Measurements from ENCODE around the gene POLR2J3. TPM values are rescaled to one million over a fixed set of nuclear protein-coding genes. Genes with fewer than 3 reads are reported as not detected.
A peak's percentile ranks its signal among the peaks of the same experiment; 100 is the strongest.
"Not testable (repeated sequence)": the region's sequence is repeated elsewhere in the genome, so short reads cannot be mapped to it uniquely, and the experiment has no call there.

The POLR2J3 gene
- 10 to 100 TPM in 1 of 2 donors, 1 to 10 TPM in 1; 6.2 to 10.8 TPM for total RNA-seq

GRCh38 chr7:102572261-102573239 lies at the start of gene POLR2J3:
TSS of gene POLR2J3 (minus strand) at chr7:102572583. CDS start at chr7:102572521, 62 bp downstream.
- H3K9me3 ChIP-seq, H3K27me3 ChIP-seq, H3K36me3 ChIP-seq, H3K4me1 ChIP-seq: not testable (repeated sequence)
- peak; percentile 93 for DNase-seq (ENCODE audit: low spot score)
- Histone ChIP-seq H3K4me3 (peak within 1 kb of the TSS; percentile 81 to 84), H3K27ac (peak within 1 kb of the TSS; percentile 53 to 74)
- peak; percentile 44 to 62 for TF ChIP-seq CTCF (IDR thresholded peaks at IDR 0.05)

GRCh38 chr7:102618122-102618521 lies 45.7 kb upstream of the POLR2J3 start:
- DNase-seq (ENCODE audit: low spot score); H3K4me1 ChIP-seq; H3K27me3 ChIP-seq; H3K9me3 ChIP-seq; H3K27ac ChIP-seq; H3K4me3 ChIP-seq; H3K36me3 ChIP-seq: not testable (repeated sequence)

- peak within 1 kb of the TSS; percentile 38 to 55 for H3K4me3 ChIP-seq
- not testable (repeated sequence) for H3K9me3 ChIP-seq; H3K36me3 ChIP-seq; H3K27ac ChIP-seq; DNase-seq (ENCODE audit: low spot score); H3K27me3 ChIP-seq; H3K4me1 ChIP-seq
These were observed 44.2 kb upstream of the POLR2J3 start, which contains the start of gene RASA4 for GRCh38 chr7:102616507-102617125. TSS of gene RASA4 (minus strand) at chr7:102616756. CDS start at chr7:102616689, 67 bp downstream.

GRCh38 chr7:102615930-102616329 lies 43.5 kb upstream of the POLR2J3 start:
- not testable (repeated sequence) for H3K4me1 ChIP-seq; H3K27ac ChIP-seq; H3K36me3 ChIP-seq; DNase-seq (ENCODE audit: low spot score); H3K27me3 ChIP-seq; H3K4me3 ChIP-seq; H3K9me3 ChIP-seq

GRCh38 chr7:102614873-102615272 lies 42.5 kb upstream of the POLR2J3 start:
- DNase-seq (ENCODE audit: low spot score); H3K36me3 ChIP-seq; H3K27me3 ChIP-seq; H3K4me1 ChIP-seq; H3K9me3 ChIP-seq; H3K4me3 ChIP-seq; H3K27ac ChIP-seq: not testable (repeated sequence)

- H3K27ac ChIP-seq; H3K4me3 ChIP-seq; H3K27me3 ChIP-seq; H3K9me3 ChIP-seq; H3K4me1 ChIP-seq; H3K36me3 ChIP-seq; DNase-seq (ENCODE audit: low spot score): not testable (repeated sequence)
These were observed 41.9 kb upstream of the POLR2J3 start for GRCh38 chr7:102614346-102614697.

GRCh38 chr7:102613575-102614345 lies 41.4 kb upstream of the POLR2J3 start:
- H3K27me3 ChIP-seq; H3K27ac ChIP-seq; H3K36me3 ChIP-seq; H3K9me3 ChIP-seq; H3K4me1 ChIP-seq; DNase-seq (ENCODE audit: low spot score); H3K4me3 ChIP-seq: not testable (repeated sequence)

GRCh38 chr7:102611675-102612325 lies 39.4 kb upstream of the POLR2J3 start:
- not testable (repeated sequence) for H3K4me3 ChIP-seq; H3K36me3 ChIP-seq; DNase-seq (ENCODE audit: low spot score); H3K27me3 ChIP-seq; H3K4me1 ChIP-seq; H3K9me3 ChIP-seq
- H3K27ac ChIP-seq: peak overlapping the region in 1 of 2 donors; percentile 39

- H3K36me3 ChIP-seq; DNase-seq (ENCODE audit: low spot score); H3K27me3 ChIP-seq; H3K4me1 ChIP-seq; H3K9me3 ChIP-seq; H3K4me3 ChIP-seq; H3K27ac ChIP-seq: not testable (repeated sequence)
These were observed 38.8 kb upstream of the POLR2J3 start for GRCh38 chr7:102611013-102611674.

GRCh38 chr7:102610441-102610840 lies 38.1 kb upstream of the POLR2J3 start:
- not testable (repeated sequence) for H3K27me3 ChIP-seq; H3K27ac ChIP-seq; H3K4me3 ChIP-seq; H3K9me3 ChIP-seq; DNase-seq (ENCODE audit: low spot score); H3K4me1 ChIP-seq; H3K36me3 ChIP-seq

- not testable (repeated sequence) for H3K4me3 ChIP-seq; DNase-seq (ENCODE audit: low spot score); H3K27me3 ChIP-seq; H3K27ac ChIP-seq; H3K9me3 ChIP-seq; H3K4me1 ChIP-seq; H3K36me3 ChIP-seq
These were observed 37.4 kb upstream of the POLR2J3 start for GRCh38 chr7:102609734-102610133.

GRCh38 chr7:102606848-102607247 lies 34.5 kb upstream of the POLR2J3 start:
- not testable (repeated sequence) for H3K27me3 ChIP-seq

More at GRCh38 chr7:102606848-102607247, 34.5 kb upstream of the POLR2J3 start:
- H3K4me3 ChIP-seq; H3K4me1 ChIP-seq; H3K27ac ChIP-seq; H3K36me3 ChIP-seq; DNase-seq (ENCODE audit: low spot score); H3K9me3 ChIP-seq: not testable (repeated sequence)

Data from right atrium auricular region (tissue), 2 donors.